Astrocyte (in vitro differentiated cells and primary cell): ENCODE data around the gene PIGU. TPM values are rescaled to one million over a fixed set of nuclear protein-coding genes. Genes with fewer than 3 reads are reported as not detected.

Source experiments
- DNase-seq: peaks from one replicate; pipeline ENCODE4 v3.0.0-alpha.2; 2010; ENCODE audit warnings: low read depth
- FAIRE-seq: peaks from 2 replicates; lab custom pipeline; 2011; peaks lifted over from hg19 to GRCh38; lab: Jason Lieb, UNC
- H2AFZ ChIP-seq: 2 replicates; pipeline ENCODE4 v1.6.0; 2012; ENCODE audit warnings: low read depth, low read length, inconsistent platforms
- H3K27ac ChIP-seq: 2 replicates; pipeline ENCODE4 v1.5.1; 2011; ENCODE audit warnings: low read depth, low read length, inconsistent platforms
- H3K27me3 ChIP-seq: 2 replicates; pipeline ENCODE4 v1.6.0; 2011; ENCODE audit warnings: low read length, inconsistent platforms; ENCODE audit not compliant: insufficient read depth
- H3K36me3 ChIP-seq: 2 replicates; pipeline ENCODE4 v1.5.1; 2011; ENCODE audit warnings: low read length, inconsistent platforms; ENCODE audit not compliant: insufficient read depth
- H3K4me1 ChIP-seq: 2 replicates; pipeline ENCODE4 v1.5.1; 2011; ENCODE audit warnings: low read length, inconsistent platforms; ENCODE audit not compliant: insufficient read depth
- H3K4me2 ChIP-seq: 2 replicates; pipeline ENCODE4 v1.6.0; 2012; ENCODE audit warnings: low read length, inconsistent platforms
- H3K4me3 ChIP-seq: 2 replicates; pipeline ENCODE4 v1.5.1; 2011; ENCODE audit warnings: low read depth, mild to moderate bottlenecking, low read length, inconsistent platforms; ENCODE audit not compliant: insufficient read depth
- H3K79me2 ChIP-seq: 2 replicates; pipeline ENCODE4 v1.6.0; 2012; ENCODE audit warnings: mild to moderate bottlenecking, low read length, inconsistent platforms; ENCODE audit not compliant: insufficient read depth
- H3K9ac ChIP-seq: 2 replicates; pipeline ENCODE4 v1.6.0; 2012; ENCODE audit warnings: mild to moderate bottlenecking, low read length, inconsistent platforms
- H3K9me3 ChIP-seq: 2 replicates; pipeline ENCODE4 v1.5.1; 2012; ENCODE audit warnings: low read depth, mild to moderate bottlenecking, low read length, inconsistent platforms; ENCODE audit not compliant: insufficient read depth
- H4K20me1 ChIP-seq: 2 replicates; pipeline ENCODE4 v1.6.0; 2012; ENCODE audit warnings: low read length, inconsistent platforms; ENCODE audit not compliant: insufficient read depth
- H3K27ac Mint-ChIP-seq: one replicate; pipeline ENCODE4 v1.8.0; 2021; ENCODE audit warnings: mild to moderate bottlenecking, mixed read lengths; ENCODE audit not compliant: unreplicated experiment
- H3K27me3 Mint-ChIP-seq: one replicate; pipeline ENCODE4 v1.8.0; 2021; ENCODE audit warnings: low read depth, mixed read lengths; ENCODE audit not compliant: unreplicated experiment
- H3K36me3 Mint-ChIP-seq: one replicate; pipeline ENCODE4 v1.8.0; 2021; ENCODE audit warnings: low read depth, mixed read lengths; ENCODE audit not compliant: unreplicated experiment
- H3K4me1 Mint-ChIP-seq: one replicate; pipeline ENCODE4 v1.8.0; 2021; ENCODE audit warnings: low read depth, mixed read lengths; ENCODE audit not compliant: unreplicated experiment
- H3K4me3 Mint-ChIP-seq: one replicate; pipeline ENCODE4 v1.8.0; 2021; ENCODE audit warnings: mild to moderate bottlenecking, moderate library complexity, mixed read lengths; ENCODE audit not compliant: unreplicated experiment
- H3K9me3 Mint-ChIP-seq: one replicate; pipeline ENCODE4 v1.8.0; 2021; ENCODE audit warnings: mild to moderate bottlenecking, mixed read lengths; ENCODE audit not compliant: unreplicated experiment
- CTCF ChIP-seq: IDR thresholded peaks from 2 replicates; pipeline ENCODE4 v1.5.1; 2011; ENCODE audit warnings: low read depth, mild to moderate bottlenecking, inconsistent platforms, low read length, moderate library complexity; ENCODE audit not compliant: insufficient read depth
- EZH2 ChIP-seq: IDR thresholded peaks from 2 replicates; pipeline ENCODE4 v1.6.1; 2012; ENCODE audit warnings: mild to moderate bottlenecking, low read length, inconsistent platforms; ENCODE audit not compliant: insufficient read depth
- total RNA-seq: library from RNA; stranded (reverse); gene quantifications from 2 replicates; pipeline ENCODE4 v1.2.1, GENCODE V29; 2021

The PIGU gene
- total RNA-seq, 1 donor from 2014 or later, result 16.7 TPM

GRCh38 chr20:34691838-34692237 is 14.9 kb upstream of the PIGU start:
- H3K9me3 ChIP-seq, result no peaks in the 10 kb centered on the region
- peaks cover 2% of the 10 kb centered on the region for H3K27me3 ChIP-seq
- Mint-ChIP-seq H3K9me3 (no peaks in the 10 kb centered on the region), H3K4me3 (no peak overlapping the region), H3K4me1 (no peaks in the 10 kb centered on the region), H3K36me3 (no peaks in the 10 kb centered on the region), H3K27me3 (peaks cover 7% of the 10 kb centered on the region), H3K27ac (no peak overlapping the region)
- H3K27ac ChIP-seq, result no peak overlapping the region
- DNase-seq (no peak), FAIRE-seq (no peak)
- H3K4me2 ChIP-seq, result no peak overlapping the region
- H3K4me3 ChIP-seq, result no peak overlapping the region
- H3K9ac ChIP-seq, result no peak overlapping the region
- no peaks in the 10 kb centered on the region for H4K20me1 ChIP-seq
- no peak overlapping the region for H2AFZ ChIP-seq
- no peaks in the 10 kb centered on the region for H3K4me1 ChIP-seq
- TF ChIP-seq EZH2 (no peak), CTCF (no peak)
- H3K79me2 ChIP-seq, result no peaks in the 10 kb centered on the region
- H3K36me3 ChIP-seq, result no peaks in the 10 kb centered on the region

- H3K27me3 Mint-ChIP-seq, result peaks cover 7% of the 10 kb centered on the region
- H3K4me3 Mint-ChIP-seq, result no peak overlapping the region
- no peak overlapping the region for H3K27ac Mint-ChIP-seq
- no peak for TF ChIP-seq CTCF
- TF ChIP-seq EZH2, result no peak
- H3K36me3 Mint-ChIP-seq, result no peaks in the 10 kb centered on the region
- no peaks in the 10 kb centered on the region for H3K27me3 ChIP-seq
- H2AFZ ChIP-seq, result no peak overlapping the region
- H3K36me3 ChIP-seq, result no peaks in the 10 kb centered on the region
- no peak overlapping the region for H3K4me3 ChIP-seq
- H3K27ac ChIP-seq, result no peak overlapping the region
- H3K9me3 ChIP-seq, result no peaks in the 10 kb centered on the region
- FAIRE-seq (no peak), DNase-seq (no peak)
- no peaks in the 10 kb centered on the region for H3K4me1 ChIP-seq
- H4K20me1 ChIP-seq, result no peaks in the 10 kb centered on the region
- no peaks in the 10 kb centered on the region for H3K4me1 Mint-ChIP-seq
- no peak overlapping the region for H3K4me2 ChIP-seq
- no peaks in the 10 kb centered on the region for H3K79me2 ChIP-seq
- no peaks in the 10 kb centered on the region for H3K9me3 Mint-ChIP-seq
- no peak overlapping the region for H3K9ac ChIP-seq
Observed at GRCh38 chr20:34689486-34689885, 12.6 kb upstream of the PIGU start.

- Mint-ChIP-seq H3K36me3 (no peaks in the 10 kb centered on the region), H3K27ac (peak overlapping the region; percentile 18), H3K4me1 (no peaks in the 10 kb centered on the region), H3K27me3 (peaks cover 1% of the 10 kb centered on the region), H3K9me3 (no peaks in the 10 kb centered on the region), H3K4me3 (no peak overlapping the region)
- no peak overlapping the region for H2AFZ ChIP-seq
- no peaks in the 10 kb centered on the region for H4K20me1 ChIP-seq
- no peaks in the 10 kb centered on the region for H3K36me3 ChIP-seq
- H3K4me3 ChIP-seq, result no peak overlapping the region
- DNase-seq (no peak), FAIRE-seq (no peak)
- TF ChIP-seq CTCF, result no peak
- TF ChIP-seq EZH2, result no peak
- no peaks in the 10 kb centered on the region for H3K79me2 ChIP-seq
- no peak overlapping the region for H3K4me2 ChIP-seq
- H3K9ac ChIP-seq, result no peak overlapping the region
- no peak overlapping the region for H3K27ac ChIP-seq
- no peaks in the 10 kb centered on the region for H3K27me3 ChIP-seq
- H3K9me3 ChIP-seq, result no peaks in the 10 kb centered on the region
- no peaks in the 10 kb centered on the region for H3K4me1 ChIP-seq
Observed at GRCh38 chr20:34683667-34684066, 6.8 kb upstream of the PIGU start.
